GM21526 (cell line): ENCODE measurements around the gene SLC25A19.

Experiments
- ATAC-seq: cut with Tn5 transposase; IDR thresholded peaks from one replicate; pipeline ENCODE4 v1.9.1; 2021; ENCODE audit warnings: moderate library complexity; ENCODE audit not compliant: unreplicated experiment, low FRiP score

SLC25A19 gene

DNA sequence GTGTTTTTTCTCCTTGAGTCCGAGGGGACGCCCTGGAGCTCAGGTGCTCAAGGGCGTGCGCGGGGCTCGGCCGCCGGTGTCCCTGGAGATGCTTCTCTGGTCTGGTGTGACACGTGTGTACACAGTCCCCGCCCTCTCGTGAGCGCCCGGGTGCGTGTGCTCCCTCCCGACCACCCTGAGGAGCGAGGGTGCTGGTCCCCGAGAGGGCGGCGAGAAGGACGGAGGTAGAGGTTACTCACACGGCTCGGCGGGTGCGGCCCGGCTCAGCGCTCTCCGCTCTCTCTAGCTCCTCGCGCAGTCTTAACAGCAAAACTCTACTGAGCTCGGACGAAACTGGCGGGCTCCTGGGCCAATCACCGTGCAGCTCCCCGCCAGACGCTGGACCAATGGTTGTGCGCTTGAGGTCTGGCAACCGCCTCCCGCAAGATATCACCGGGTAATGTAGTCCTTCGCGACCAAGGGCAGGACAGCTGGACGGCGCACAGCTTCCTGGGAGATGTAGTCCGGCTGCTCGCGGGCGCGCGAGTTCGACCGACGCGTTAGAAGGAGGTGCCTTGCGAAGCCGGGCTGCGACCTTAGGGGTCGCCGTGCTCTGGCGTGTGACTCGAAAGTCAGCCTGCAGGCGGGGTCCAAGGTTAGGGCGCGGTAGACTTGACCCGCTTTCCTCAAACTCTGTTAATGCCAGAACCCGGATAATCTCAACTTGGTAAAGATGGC is at the start of gene SLC25A19:
Gene SLC25A19 (minus strand): TSS at position 319 of the 717 bp plus-strand sequence. CDS start 2,669 bp downstream, outside the sequence.
- peak; percentile 78 for ATAC-seq

DNA sequence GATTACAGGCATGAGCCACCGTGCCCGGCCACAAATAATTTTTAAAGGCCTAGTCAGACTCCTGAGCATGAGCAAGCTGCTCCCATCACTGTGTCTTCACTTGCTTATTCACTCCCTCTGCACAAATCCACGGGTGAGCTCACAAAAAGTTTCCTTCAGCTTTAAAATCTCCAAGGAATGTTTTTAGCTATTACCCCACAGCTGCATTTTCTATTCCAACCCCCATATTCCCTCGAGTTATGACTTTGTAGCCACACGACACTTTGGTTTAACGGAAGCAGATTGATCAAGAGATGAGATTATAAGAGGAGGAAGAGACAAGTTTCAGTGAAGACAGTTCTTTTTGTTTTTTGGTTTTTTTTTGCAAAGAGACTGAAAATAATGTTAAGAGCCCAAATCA is 49.1 kb upstream of the SLC25A19 start:
- ATAC-seq = no peak

DNA sequence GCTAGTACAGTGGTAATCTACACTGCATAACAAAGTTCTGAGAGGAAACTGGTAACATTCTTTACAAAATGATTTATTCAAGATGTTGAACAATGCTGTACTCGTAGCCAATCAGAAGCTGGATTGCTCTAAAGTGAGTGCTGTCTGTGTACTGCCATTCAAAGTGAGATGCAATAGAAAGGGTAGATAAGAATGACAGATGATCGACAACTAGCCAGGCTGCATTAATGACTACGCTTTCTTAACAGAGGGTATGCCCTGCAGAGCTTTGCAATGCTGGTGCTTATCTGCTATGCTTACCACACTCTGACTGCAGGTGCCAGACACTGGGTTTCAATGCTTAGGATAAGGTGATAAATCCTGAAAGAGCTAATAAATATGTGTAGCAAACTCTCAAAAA is 46.1 kb upstream of the SLC25A19 start:
- no peak for ATAC-seq

DNA sequence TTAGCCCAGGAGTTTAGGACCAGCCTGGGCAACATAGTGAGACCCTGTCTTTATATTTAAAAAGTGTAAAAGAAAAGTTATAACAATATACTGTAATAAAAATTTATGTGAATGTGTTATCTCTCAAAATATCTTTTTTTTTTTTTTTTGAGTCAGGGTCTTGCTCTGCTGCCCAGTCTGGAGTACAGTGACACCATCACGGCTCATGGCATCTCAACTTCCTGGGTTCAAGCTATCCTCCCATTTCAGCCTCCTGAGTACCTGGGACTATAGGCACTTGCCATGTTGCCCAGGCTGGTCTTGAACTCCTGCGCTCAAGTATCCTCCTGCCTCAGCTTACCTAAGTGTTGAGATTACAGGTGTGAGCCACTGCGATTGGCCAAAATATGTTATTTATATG is 45.5 kb upstream of the SLC25A19 start:
- ATAC-seq = no peak

DNA sequence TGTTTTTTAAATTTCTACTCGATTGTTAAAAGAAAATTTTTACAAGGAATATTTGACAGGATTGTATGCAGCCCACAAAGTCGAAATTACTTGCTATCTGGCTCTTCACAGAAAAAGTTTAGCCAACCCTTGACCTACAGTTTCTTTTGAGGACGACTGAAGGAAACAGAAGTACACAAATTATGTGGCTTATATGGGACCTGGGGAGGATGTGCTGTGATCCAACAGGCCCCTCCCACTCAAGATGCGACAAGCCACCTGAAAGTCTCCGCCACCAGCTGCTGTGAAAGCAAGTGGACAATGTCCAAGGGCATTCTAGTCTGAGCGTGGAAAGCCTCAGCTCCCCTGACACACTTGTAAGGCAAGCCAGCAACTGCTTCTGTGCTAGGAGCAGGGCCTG is 42.4 kb upstream of the SLC25A19 start:
- ATAC-seq = no peak

DNA sequence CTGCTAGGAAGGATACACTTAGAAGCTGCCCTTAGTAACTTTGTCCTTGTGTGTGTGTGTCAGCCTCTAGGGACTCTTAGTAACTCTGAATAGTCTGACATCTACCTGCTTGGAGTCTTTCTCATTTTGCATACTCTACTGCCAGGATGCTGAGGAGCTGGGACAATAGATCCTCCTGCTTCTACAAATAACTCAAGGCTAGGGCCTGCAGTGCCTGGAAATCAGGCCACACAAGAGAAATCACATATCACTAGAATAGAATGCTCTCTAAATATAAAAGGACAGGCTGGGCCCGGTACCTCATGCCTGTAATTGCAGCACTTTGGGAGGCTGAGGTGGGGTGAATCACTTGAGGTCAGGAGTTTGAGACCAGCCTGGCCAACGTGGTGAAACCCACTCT is 38.5 kb upstream of the SLC25A19 start:
- no peak for ATAC-seq

DNA sequence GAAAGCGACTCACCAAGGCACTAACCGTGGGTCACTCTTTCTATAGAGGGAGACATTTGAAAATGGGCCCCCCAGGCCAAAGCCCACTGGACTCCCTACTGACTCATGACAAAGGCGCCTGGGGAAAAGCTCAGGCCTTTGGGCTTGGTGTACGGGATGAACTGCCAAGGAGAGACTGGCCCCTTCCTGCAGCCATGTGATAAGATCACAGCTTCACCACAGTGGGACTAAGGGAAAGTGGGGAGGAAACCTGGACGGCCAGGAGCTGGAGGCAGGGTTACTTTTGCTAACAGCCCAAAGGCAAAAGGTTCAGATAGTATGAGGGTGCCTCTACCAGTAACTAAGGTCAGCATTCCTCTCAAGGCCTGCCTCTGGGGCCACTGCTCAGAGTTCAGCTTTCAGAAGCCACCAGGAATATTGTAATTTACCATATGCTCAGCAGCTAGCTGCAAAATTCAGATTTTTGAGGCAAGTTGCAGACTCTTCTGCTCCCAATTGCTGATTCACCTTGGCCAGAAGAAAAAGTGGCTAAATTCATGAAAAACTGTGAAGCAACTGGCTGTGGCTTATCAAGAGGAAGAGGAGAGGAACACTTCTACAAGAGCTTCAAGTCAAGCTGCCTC is 37.1 kb upstream of the SLC25A19 start:
- ATAC-seq = no peak

DNA sequence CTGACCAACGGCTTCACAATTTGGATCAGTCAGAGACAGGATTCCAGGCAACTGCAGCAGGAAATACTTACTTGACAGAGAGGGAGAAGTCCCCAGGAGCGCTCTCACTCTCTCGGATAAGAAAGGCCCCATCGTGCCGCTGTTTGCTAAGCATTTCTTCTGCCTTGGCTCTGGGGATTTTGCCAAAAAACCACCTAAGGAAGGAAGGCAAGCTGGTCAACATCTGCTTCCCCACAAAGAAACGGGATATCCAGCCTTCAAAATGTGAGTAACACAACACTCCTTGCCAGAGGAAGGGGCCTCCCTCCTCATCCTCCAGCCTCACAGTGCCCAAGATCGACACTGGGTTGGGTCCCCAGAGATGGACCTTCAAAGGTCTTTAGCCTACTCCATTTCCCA is 36.6 kb upstream of the SLC25A19 start:
- ATAC-seq = no peak

DNA sequence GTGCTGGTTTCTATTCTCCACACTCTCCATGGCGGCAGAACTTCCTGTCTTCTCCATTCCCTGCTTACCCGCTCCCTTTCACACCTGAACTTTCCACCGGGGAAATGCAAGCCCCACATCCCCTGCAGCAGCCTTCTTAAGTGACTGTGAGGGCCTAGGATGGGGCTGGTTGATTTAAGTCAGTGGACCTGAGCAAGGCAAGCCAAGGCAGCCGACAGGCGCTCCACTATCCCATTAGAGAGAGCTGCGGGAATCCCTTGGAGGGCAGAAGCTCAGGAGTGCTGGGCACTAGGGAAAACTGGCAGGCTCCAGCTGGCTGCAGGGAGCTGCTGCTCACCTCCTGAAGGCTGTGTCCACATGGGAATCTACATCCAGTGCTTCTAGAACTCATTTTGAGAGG is 36.1 kb upstream of the SLC25A19 start:
- no peak for ATAC-seq

DNA sequence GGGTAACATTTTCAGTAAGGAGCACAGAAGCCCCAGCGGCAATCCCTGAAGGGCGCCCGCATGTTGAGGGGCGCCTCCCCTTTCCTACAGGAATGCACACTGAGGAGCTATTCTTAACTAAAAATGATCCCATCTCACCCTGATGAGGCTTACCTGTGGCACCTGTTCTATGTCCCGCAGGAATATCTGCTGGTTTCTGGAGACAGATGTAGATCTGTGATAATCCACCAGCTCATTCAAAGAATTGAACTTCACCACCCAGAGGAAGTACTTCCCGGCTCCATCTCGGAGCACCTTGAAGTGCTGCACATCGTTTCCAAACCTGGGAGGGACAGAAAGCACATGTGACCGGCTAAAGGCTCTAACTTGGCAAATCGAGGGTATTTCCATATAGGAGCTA is 32.3 kb upstream of the SLC25A19 start:
- no peak for ATAC-seq

DNA sequence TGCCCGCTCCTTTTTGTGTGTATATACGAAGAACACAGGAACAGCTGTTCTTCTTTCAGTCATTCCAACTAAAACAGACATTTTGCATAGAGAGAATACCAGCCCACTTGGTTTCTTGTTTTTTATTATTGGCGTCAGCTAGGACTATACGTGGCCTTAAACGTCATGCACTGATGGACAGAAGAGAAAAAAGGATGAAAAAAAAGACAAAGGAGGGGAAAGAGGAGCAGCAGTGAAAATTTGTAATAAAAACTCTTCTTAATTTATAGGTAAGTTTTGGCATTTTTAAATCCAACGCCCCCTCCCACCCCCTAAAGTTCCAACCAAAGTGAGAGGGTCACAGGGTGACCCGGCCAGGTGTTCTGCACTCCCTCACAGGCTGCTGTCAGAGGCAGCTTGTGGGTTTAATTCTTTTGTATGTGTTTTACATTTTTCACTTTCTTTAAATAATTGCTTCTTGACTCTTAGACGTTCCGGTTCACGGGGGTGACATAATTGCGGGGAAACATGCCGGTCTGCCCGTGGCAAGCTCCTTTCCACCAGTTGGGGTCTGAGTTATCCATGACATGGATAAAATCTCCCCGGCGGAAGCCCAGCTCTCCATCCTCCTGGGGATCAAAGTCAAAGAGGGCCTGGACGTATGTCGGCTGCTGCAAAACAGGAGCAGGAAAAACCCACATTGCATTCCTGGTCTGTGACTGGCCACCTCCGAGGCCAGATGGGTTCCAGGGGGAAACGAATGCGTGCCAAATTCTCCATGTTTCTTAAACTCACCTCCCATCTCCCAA is 30.9 kb upstream of the SLC25A19 start:
- ATAC-seq = peak; percentile 45

DNA sequence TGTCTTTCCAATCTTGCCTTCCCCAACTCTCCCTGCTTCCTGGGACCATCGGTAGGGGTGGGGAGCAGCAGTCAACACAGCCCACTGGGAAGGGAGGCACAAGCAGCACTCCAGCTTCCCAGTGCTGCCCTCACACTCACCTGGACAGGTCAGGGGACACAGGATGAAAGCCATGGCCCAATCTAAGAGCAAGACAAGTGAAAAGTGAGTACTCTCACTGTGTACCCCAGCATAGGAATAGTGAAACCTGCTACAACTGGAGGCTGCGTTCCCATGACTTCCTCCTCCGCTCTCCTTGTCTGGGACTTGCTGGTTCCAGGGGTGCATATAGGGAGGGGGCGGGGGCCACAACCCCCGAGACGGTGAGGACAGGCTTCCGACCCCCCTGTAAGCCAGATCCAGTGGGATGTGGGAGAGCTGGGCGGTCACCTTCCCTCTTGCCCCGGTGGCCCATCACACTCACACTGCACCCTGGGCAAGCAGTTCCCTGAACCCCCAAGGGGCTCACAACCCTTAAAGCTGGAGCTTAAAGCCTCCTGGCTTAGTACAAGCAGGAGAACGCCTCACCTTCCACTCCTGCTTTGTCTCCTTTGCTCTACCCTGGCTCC is 29.5 kb upstream of the SLC25A19 start:
- ATAC-seq = no peak

DNA sequence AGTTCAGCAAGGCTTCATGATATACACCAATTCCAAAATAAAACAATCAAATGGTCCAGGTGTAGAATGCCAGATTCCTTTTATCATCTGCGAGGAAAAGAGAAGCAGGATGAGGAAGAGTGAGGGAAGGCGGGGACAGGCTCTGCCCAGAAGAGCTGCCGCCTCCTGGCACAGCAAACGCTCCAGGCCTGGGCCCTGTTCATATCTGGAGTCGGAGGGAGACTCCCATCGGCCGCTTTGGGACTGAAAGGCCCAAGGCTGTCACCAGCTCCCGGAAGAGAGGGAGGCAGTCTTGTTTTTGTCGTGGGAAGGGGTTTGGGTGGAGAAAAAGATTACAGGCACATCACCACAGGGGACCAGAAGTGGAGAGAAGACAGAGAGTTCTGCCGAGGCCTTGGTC is 29.0 kb upstream of the SLC25A19 start:
- ATAC-seq = no peak

DNA sequence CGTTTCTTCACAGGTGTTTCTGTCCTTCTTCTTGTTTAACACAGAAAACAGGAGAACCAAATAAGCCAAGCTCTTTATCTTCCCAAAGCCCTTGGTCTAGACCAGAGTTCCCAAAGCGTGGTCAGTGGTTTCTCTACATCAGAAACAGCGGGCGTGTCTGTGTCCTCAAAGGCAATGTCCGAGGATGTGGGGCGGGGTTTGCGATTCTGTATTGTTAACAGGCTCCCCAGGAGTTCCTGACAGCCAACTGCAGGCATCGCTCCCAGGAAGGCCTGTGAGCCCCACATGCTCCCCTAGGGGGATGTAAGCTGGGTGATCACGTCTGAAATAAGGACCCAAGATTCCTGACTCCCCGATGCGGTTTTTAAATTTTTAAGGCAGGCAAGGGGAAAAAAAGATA is 28.4 kb upstream of the SLC25A19 start:
- no peak for ATAC-seq

DNA sequence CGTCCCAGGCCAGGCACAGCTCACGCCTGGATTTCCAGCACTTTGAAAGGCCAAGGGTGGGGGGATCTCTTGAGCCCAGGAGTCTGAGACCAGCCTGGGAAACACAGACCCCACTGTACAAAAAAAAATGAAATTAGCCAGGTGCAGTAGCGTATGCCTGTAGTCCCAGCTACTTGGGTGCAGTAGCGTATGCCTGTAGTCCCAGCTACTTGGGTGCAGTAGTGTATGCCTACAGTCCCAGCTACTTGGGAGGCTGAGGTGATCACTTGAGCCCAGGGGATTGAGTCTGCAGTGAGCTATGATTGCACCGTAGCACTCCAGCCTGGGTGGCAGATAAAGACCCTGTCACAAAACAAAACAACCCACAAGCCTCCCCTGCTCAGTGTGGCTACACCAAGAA is 27.0 kb upstream of the SLC25A19 start:
- ATAC-seq = no peak

DNA sequence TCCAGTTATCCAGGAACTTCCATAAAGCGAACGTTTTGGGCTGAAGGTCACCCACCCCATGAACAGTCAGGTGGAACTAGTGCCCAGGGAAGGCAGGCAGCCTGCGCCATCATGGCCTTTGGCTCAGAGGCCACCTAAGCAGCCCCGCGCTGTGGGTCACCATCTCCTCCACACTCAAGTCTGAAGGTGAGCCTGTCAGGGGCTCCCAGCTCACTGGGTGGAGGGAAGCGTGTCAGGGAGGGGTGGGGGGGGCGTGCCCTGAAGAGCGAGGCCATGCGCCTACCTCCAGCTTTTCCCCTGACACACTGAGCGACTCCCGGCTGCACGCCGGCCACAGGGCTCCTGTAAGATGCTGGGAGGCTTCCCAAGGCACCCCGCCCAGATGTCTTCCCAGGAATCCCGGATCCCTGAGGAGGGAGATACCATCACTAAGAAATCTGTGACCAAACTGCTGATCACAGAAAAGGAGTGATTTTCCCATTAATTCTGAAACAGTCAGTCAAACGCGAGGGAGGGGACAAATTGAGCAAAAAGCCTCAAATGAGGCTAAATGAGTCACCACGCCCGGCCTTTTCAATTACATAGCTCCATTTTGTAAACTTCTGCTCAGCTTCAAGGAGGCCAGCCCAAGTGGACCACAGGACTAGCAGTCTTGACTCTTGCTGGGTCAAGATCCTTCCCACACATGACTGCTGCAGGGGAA is 26.5 kb upstream of the SLC25A19 start:
- ATAC-seq = no peak

DNA sequence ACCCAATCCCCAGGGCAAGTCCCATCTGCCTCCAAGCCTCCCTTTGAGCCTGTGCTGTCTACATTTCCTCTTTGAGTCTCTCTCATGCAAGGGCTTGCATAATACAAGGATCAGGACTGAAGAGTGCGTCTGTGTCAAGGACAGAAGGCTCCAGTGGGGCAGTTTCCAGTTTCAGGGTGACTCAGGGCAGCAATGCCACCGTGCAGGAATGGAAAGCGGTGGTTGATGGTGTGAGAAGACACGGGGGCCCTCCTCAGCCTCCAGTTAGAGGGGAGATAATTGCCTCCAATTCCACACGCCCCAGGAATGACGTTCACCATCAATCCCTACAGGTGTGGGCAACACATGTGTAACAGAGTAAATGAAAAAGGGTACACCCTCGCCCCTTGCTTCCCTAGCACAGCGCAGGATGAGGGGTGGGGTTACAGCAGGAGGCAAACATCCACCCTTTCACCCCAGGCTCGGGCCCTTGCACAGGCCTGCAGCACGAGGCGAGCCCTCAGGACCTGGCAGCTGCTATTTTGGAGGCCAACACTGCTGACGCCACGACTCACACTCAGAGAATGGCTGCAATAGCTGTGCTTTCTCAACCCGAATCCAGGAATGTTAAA is 24.8 kb upstream of the SLC25A19 start:
- ATAC-seq = no peak

DNA sequence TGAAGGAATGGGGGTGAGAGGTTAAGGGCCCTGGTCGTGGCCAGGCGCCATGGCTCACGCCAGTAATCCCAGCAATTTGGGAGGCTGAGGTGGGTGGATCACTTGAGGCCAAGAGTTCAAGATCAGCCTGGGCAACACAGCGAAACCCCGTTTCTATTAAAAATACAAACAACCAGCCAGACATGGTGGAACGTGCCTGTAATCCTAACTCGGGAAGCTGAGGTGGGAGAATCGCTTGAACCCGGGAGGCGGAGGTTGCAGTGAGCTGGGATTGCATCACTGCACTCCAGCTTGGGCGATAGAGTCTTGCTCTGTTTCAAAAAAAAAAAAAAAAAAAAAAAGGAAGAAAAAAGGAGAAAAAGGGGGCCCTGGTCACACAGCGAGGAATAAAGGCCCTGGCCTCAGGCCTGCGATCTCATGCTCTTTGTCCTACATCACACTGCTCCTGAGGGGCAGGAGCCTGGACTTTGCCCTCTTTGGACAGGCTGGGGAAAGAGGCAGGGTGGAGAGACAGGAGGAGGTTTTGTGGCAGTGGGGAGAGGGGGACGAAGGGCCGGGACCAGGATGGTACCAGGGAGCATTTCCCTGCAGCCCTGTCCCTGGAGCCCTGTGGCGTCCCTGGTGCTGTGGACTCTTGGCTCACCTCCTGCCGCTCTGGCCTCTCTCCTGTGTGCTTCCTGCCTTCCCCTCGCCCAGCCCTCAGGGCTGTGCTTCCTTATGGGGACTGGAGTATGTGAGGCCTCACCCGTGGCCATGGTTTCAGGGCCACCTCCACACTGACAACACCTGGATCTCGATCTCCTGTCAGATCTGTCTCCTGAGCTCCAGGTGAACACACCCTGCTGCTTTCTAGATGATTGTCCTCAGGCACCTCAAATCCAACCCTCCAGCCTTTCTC is 19.7 kb upstream of the SLC25A19 start:
- no peak for ATAC-seq
